CD4-positive, alpha-beta T cell (primary cell): Measurements from ENCODE around the gene AK2. TPM values are rescaled to one million over a fixed set of nuclear protein-coding genes. Genes with fewer than 3 reads are reported as not detected.

Experiments
- ATAC-seq: fragments of 200-7000 bp; cut with Tn5 transposase; one replicate; pipeline ENCODE4 v1.10.0; 2022; ENCODE audit warnings: mild to moderate bottlenecking; ENCODE audit not compliant: poor library complexity
- CTCF ChIA-PET: fragments of 350-600 bp; sonication (Branson Sonifier 250); formaldehyde crosslinking; loops from one replicate; lab custom pipeline; 2021; ENCODE audit warnings: antibody characterized with exemption, inconsistent platforms; lab: Charles Lee
- POLR2A ChIA-PET: fragments of 350-600 bp; sonication (Branson Sonifier 250); formaldehyde crosslinking; loops from one replicate; lab custom pipeline; 2021; ENCODE audit warnings: antibody characterized with exemption, inconsistent platforms; lab: Charles Lee
- DNase-seq, 14 experiments: peaks; one replicate each; pipeline ENCODE4 v3.0.0-alpha.2; 2013 to 2020; ENCODE audit warnings: mixed read lengths in 2 of 14
- H3K27ac ChIP-seq, 2 donors: one replicate each; pipeline versions ENCODE4 v1.5.1 to v1.7.0; 2013; ENCODE audit warnings: low read length in 2 of 2, low read depth in 1 of 2, mild to moderate bottlenecking in 1 of 2
- H3K27me3 ChIP-seq, 2 experiments: 1 replicate in 1 of 2; 2 replicates in 1 of 2; pipeline versions ENCODE4 v1.6.1 to v1.7.0; 2013; ENCODE audit warnings: low read length in 2 of 2, control low read depth in 1 of 2, mild to moderate bottlenecking in 1 of 2, moderate library complexity in 1 of 2; ENCODE audit not compliant: insufficient read depth in 2 of 2, control insufficient read depth in 1 of 2
- H3K36me3 ChIP-seq: one replicate; pipeline ENCODE4 v1.6.1; 2013; ENCODE audit warnings: low read length, control low read depth; ENCODE audit not compliant: insufficient read depth
- H3K4me1 ChIP-seq: one replicate; pipeline ENCODE4 v1.6.1; 2013; ENCODE audit warnings: low read length, control low read depth; ENCODE audit not compliant: insufficient read depth
- H3K4me3 ChIP-seq: one replicate; pipeline ENCODE4 v1.5.1; 2013; ENCODE audit warnings: mild to moderate bottlenecking, low read length, moderate library complexity
- H3K9me3 ChIP-seq, 2 experiments: 1 replicate in 1 of 2; 2 replicates in 1 of 2; pipeline versions ENCODE4 v1.6.1 to v1.7.0; 2013; ENCODE audit warnings: low read length in 2 of 2, mild to moderate bottlenecking in 2 of 2, control low read depth in 1 of 2, moderate library complexity in 1 of 2; ENCODE audit not compliant: control insufficient read depth in 1 of 2, insufficient read depth in 1 of 2
- H3K27ac Mint-ChIP-seq: one replicate; pipeline ENCODE4 v1.8.0; 2020; ENCODE audit warnings: mixed read lengths
- H3K27me3 Mint-ChIP-seq: one replicate; pipeline ENCODE4 v1.8.0; 2021; ENCODE audit warnings: mixed read lengths
- H3K36me3 Mint-ChIP-seq: one replicate; pipeline ENCODE4 v1.8.0; 2021; ENCODE audit warnings: low read depth, mixed read lengths
- H3K4me1 Mint-ChIP-seq: one replicate; pipeline ENCODE4 v1.8.0; 2021; ENCODE audit warnings: low read depth, mixed read lengths
- H3K4me3 Mint-ChIP-seq: one replicate; pipeline ENCODE4 v1.8.0; 2020; ENCODE audit warnings: mild to moderate bottlenecking, mixed read lengths
- H3K9me3 Mint-ChIP-seq: one replicate; pipeline ENCODE4 v1.8.0; 2020; ENCODE audit warnings: mixed read lengths
- CTCF ChIP-seq: fragments of 200-600 bp; IDR thresholded peaks from one replicate; pipeline ENCODE4 v1.8.0; 2022; ENCODE audit warnings: antibody characterized with exemption, mild to moderate bottlenecking
- intact Hi-C, 2 experiments: fragments of 100-400 bp; cut with DNase I in 1 of 2; cut with micrococcal nuclease in 1 of 2; formaldehyde crosslinking; loops; one replicate each; pipeline versions ENCODE4 v1.15.1 to v1.9.0; 2023 to 2025; cut with DNase I, micrococcal nuclease
- total RNA-seq, 174 experiments: library from RNA in 2 of 174; stranded (reverse) in 2 of 174; gene quantifications; one replicate each; pipeline ENCODE4 v1.2.3 and lab custom pipeline; 2021 to 2026

Gene AK2
- total RNA-seq, 2 experiments from 2014 or later, result 25.6 to 30.4 TPM

DNA sequence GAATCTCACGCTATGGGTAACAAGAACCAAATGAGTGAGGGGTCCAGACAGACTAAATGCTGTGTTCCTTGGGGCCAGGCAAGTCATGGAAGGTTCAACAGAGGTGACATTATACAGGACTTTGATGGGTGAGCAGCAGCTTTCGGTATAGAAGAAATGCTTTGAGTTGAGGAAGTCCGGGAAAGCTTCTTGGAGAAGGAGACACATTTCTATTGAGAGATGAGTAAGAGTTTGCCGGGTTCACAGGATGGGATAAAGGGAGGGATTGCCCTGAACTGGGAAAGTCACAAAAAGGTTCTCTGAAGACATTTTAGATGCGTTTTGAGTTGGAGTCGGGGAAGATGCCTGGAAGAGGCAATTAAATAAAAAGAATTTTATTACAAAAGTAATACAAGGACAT, 43.7 kb upstream of the AK2 start:
- Mint-ChIP-seq H3K27me3 (no peaks in the 10 kb centered on the region), H3K36me3 (peaks cover 4% of the 10 kb centered on the region), H3K27ac (peak overlapping the region; percentile 81), H3K4me3 (peak overlapping the region; percentile 94), H3K9me3 (no peaks in the 10 kb centered on the region), H3K4me1 (peaks cover 36% of the 10 kb centered on the region)
- intact Hi-C loops, result loop anchor here (2.0 to 10.0 kb wide), 10 partner anchors 18 to 392 kb away; partner anchors contain the start of genes AK2 (in 2 of the 2), RNF19B (in 1 of the 2), S100PBP (in 1 of the 2) and TRIM62 (in 1 of the 2)
- H3K36me3 ChIP-seq, result no peaks in the 10 kb centered on the region
- no peaks in the 10 kb centered on the region for H3K27me3 ChIP-seq
- DNase-seq (no peak), ATAC-seq (no peak)
- ChIA-PET CTCF (interaction anchor here (3.0 kb wide), 1 partner anchor 47 kb away, joined by 16 read pairs; no protein-coding TSS in a partner anchor), POLR2A (interaction anchor here (1.1 to 3.7 kb wide), 6 partner anchors 19 to 126 kb away, joined by 3 to 44 read pairs (median 8); partner anchors contain the start of genes RNF19B and TRIM62)
- H3K27ac ChIP-seq, result peak overlapping the region in 1 of 2 donors; percentile 3
- H3K4me1 ChIP-seq, result peaks cover 23% of the 10 kb centered on the region
- TF ChIP-seq CTCF, result no peak
- no peaks in the 10 kb centered on the region for H3K9me3 ChIP-seq
- H3K4me3 ChIP-seq, result peak overlapping the region; percentile 82

DNA sequence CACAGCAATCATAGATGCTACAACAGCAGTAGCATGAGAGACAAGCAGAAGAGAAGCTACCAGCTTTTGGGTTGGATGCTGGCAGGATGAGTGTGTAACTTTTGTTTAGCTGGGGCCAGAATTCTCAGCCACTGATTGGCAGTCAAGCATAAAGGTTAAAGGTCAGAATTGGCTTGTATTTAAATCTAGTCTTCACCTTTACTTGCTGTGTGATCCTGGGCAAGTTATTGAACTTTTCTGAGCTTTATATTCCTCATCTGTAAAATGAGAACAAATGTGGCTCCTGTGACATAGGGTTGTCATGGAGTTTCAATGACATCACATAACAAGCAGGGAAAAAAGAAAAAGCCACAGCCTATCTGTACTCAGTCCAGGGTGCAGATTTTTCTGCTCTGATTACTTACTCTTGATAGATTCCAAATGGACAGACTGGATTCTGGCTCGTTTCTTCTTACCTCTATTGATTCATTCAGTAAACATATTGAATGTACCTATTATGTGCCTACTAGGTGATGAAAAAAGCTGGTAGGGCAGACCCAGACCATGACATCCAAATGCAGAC, 41.4 kb upstream of the AK2 start:
- DNase-seq (no peak), ATAC-seq (no peak)
- H3K27ac ChIP-seq, result no peak overlapping the region
- H3K9me3 ChIP-seq, result no peaks in the 10 kb centered on the region
- no peak overlapping the region for H3K4me3 ChIP-seq
- H3K4me1 ChIP-seq, result peaks cover 23% of the 10 kb centered on the region
- H3K27me3 Mint-ChIP-seq, result no peaks in the 10 kb centered on the region
- peaks cover 31% of the 10 kb centered on the region for H3K4me1 Mint-ChIP-seq
- no peak for TF ChIP-seq CTCF
- CTCF ChIA-PET, result no interaction called here
- peaks cover 4% of the 10 kb centered on the region for H3K36me3 Mint-ChIP-seq
- intact Hi-C loops, result no loop called here
- no peaks in the 10 kb centered on the region for H3K9me3 Mint-ChIP-seq
- POLR2A ChIA-PET, result interaction anchor here (0.6 kb wide), 1 partner anchor 260 kb away, joined by 3 read pairs; no protein-coding TSS in a partner anchor
- H3K4me3 Mint-ChIP-seq, result no peak overlapping the region
- H3K27ac Mint-ChIP-seq, result no peak overlapping the region
- H3K36me3 ChIP-seq, result no peaks in the 10 kb centered on the region
- H3K27me3 ChIP-seq, result no peaks in the 10 kb centered on the region

GRCh38 chr1:33074193-33074945, 37.7 kb upstream of the AK2 start:
- POLR2A ChIA-PET, result no interaction called here
- Histone ChIP-seq H3K4me3 (no peak overlapping the region), H3K9me3 (no peaks in the 10 kb centered on the region), H3K36me3 (no peaks in the 10 kb centered on the region), H3K27ac (no peak overlapping the region), H3K4me1 (no peaks in the 10 kb centered on the region), H3K27me3 (no peaks in the 10 kb centered on the region)
- no peak overlapping the region for H3K4me3 Mint-ChIP-seq
- H3K4me1 Mint-ChIP-seq, result peaks cover 3% of the 10 kb centered on the region
- DNase-seq (no peak), ATAC-seq (no peak)
- H3K9me3 Mint-ChIP-seq, result no peaks in the 10 kb centered on the region
- intact Hi-C loops, result no loop called here
- TF ChIP-seq CTCF, result no peak
- CTCF ChIA-PET, result no interaction called here
- H3K27ac Mint-ChIP-seq, result no peak overlapping the region
- no peaks in the 10 kb centered on the region for H3K27me3 Mint-ChIP-seq
- H3K36me3 Mint-ChIP-seq, result no peaks in the 10 kb centered on the region
